PFSK-1 (cell line): ENCODE results near the gene PROZ.

ENCODE experiments used
- FOXP2 ChIP-seq: optimal IDR thresholded peaks from 2 replicates; pipeline ENCODE3; 2011; ENCODE audit warnings: borderline replicate concordance, control low read depth, inconsistent platforms; ENCODE audit not compliant: insufficient read depth; ENCODE audit errors: extremely low read length, extremely low read depth
- POLR2AphosphoS5 ChIP-seq: IDR thresholded peaks from 2 replicates; pipeline ENCODE4 v1.6.1; 2012; ENCODE audit warnings: low read depth, mild to moderate bottlenecking, control low read depth, low read length, moderate library complexity
- REST ChIP-seq, 2 experiments: IDR thresholded peaks; 2 replicates each; pipeline versions ENCODE4 v1.6.1 to v1.8.0; 2011 to 2012; ENCODE audit warnings: low read depth in 2 of 2, low read length in 2 of 2, control low read depth in 1 of 2, inconsistent platforms in 1 of 2, mild to moderate bottlenecking in 1 of 2, moderate library complexity in 1 of 2; ENCODE audit not compliant: insufficient read depth in 1 of 2
- SIN3A ChIP-seq: IDR thresholded peaks from 2 replicates; pipeline ENCODE4 v1.6.1; 2012; ENCODE audit warnings: mild to moderate bottlenecking, low read length, moderate library complexity, borderline replicate concordance; ENCODE audit not compliant: insufficient read depth
- TAF1 ChIP-seq: IDR thresholded peaks from 2 replicates; pipeline ENCODE4 v1.6.1; 2012; ENCODE audit warnings: low read length, control low read depth, borderline replicate concordance; ENCODE audit not compliant: insufficient read depth

PROZ gene

GRCh38 chr13:113155982-113156655 lies 2.3 kb upstream of the PROZ start:
- no peak for TF ChIP-seq REST (IDR thresholded peaks at IDR 0.05; ENCODE audit: insufficient read depth in 1 of 2, low read depth in 2 of 2, low read length in 2 of 2)
- no peak for TF ChIP-seq POLR2AphosphoS5
- no peak for TF ChIP-seq SIN3A
- TF ChIP-seq FOXP2: no peak
- no peak for TF ChIP-seq TAF1

GRCh38 chr13:113157206-113157928 lies 1.1 kb upstream of the PROZ start:
- TF ChIP-seq SIN3A (no peak), POLR2AphosphoS5 (no peak)

GRCh38 chr13:113158946-113159345 lies 498 bp downstream of the PROZ start:
- TF ChIP-seq POLR2AphosphoS5 (no peak), FOXP2 (no peak), REST (IDR thresholded peaks at IDR 0.05; ENCODE audit: insufficient read depth in 1 of 2, low read depth in 2 of 2, low read length in 2 of 2) (no peak), SIN3A (no peak), TAF1 (no peak)

GRCh38 chr13:113159701-113160100 lies 1.3 kb downstream of the PROZ start:
- TF ChIP-seq FOXP2: no peak
- TF ChIP-seq TAF1: no peak
- TF ChIP-seq SIN3A: no peak
- no peak for TF ChIP-seq POLR2AphosphoS5
- no peak for TF ChIP-seq REST (IDR thresholded peaks at IDR 0.05; ENCODE audit: insufficient read depth in 1 of 2, low read depth in 2 of 2, low read length in 2 of 2)

DNA sequence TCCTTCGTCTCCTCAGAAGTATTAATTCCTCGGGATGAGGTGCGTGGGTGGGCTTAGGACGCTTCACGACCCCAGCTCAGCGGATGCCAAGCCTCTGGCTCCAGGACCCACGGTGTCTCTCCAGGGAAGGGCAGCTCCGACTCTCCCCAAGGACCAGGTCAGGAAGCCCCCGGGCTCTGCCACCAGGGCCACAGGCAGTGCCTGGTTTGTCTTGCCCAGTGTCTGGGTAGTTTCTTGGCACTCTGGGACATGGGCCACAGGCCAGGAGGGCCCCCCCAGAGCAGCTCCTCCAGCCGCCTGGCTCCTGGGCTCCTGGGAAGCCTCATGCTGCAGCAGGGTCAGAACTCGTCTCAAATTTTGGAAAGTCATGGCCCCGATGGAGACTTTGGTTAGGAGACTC lies 2.5 kb downstream of the PROZ start:
- TF ChIP-seq REST (IDR thresholded peaks at IDR 0.05; ENCODE audit: insufficient read depth in 1 of 2, low read depth in 2 of 2, low read length in 2 of 2) (no peak), FOXP2 (no peak), SIN3A (no peak)
